NCI-H82 treated with DMSO at 0.1 percent for 48 hours (cell line): ENCODE results near the gene PSMG1.
"Not testable (repeated sequence)": the region's sequence is repeated elsewhere in the genome, so short reads cannot be mapped to it uniquely, and the experiment has no call there.

ENCODE experiments used
- DNase-seq: peaks from one replicate; lab custom pipeline; 2025; ENCODE audit not compliant: unreplicated experiment; lab: John Stamatoyannopoulos, UW

Gene PSMG1, protein sequence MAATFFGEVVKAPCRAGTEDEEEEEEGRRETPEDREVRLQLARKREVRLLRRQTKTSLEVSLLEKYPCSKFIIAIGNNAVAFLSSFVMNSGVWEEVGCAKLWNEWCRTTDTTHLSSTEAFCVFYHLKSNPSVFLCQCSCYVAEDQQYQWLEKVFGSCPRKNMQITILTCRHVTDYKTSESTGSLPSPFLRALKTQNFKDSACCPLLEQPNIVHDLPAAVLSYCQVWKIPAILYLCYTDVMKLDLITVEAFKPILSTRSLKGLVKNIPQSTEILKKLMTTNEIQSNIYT

GRCh38 chr21:39183272-39184049 lies at the start of gene PSMG1:
TSS of gene PSMG1 (minus strand) at chr21:39183451. CDS start at chr21:39183385, 66 bp downstream.
- peak; percentile 92 for DNase-seq

GRCh38 chr21:39232861-39233291 lies 49.6 kb upstream of the PSMG1 start:
- no peak for DNase-seq

- no peak for DNase-seq
These were observed 41.7 kb upstream of the PSMG1 start for GRCh38 chr21:39224930-39225329.

- DNase-seq: no peak
These were observed 38.8 kb upstream of the PSMG1 start for GRCh38 chr21:39221997-39222486.

GRCh38 chr21:39221282-39221996 lies 38.2 kb upstream of the PSMG1 start:
- no peak for DNase-seq

GRCh38 chr21:39220875-39221274 lies 37.6 kb upstream of the PSMG1 start:
- not testable (repeated sequence) for DNase-seq

DNA sequence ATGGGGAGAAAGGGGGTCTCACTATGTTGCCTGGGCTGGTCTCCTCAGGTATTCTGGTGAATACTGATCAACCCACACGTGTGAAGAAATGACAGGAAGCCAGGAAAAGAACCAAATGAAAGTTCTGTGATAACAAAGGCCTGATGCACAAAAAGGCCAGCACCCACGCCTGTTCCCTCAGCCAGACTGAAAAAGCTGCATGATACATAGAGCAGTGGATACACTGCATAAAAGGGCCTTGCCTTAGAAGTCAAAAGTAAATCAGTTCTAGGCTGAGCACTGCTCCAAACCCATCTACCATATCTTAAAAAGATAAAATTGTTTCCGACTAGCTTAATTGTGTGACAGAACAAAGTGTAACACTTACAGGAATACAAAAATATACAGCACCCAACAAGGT lies 36.9 kb upstream of the PSMG1 start:
- no peak for DNase-seq

- DNase-seq: no peak
These were observed 34.8 kb upstream of the PSMG1 start for GRCh38 chr21:39218082-39218409.

GRCh38 chr21:39217356-39218081 lies 34.3 kb upstream of the PSMG1 start:
- peak; percentile 32 for DNase-seq

DNA sequence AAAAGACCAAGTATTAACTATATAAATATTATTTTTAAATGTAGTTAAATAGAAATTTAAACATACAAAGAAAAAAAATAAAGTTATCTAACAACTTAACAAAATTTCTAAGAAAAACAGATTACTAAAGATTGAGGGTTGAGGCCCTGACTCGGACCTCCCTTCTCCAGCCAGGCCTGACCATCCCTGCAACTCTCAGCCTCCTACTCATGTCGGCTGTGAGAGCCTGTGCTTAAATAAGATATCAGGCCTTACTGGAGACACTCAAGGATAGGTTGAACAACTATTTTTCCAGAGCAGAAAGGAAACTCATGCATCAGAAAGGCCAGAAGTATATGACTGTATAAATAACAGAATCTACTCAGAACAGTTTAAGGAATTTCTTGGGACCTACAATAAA lies 33.0 kb upstream of the PSMG1 start:
- no peak for DNase-seq

- DNase-seq: no peak
These were observed 31.8 kb upstream of the PSMG1 start for GRCh38 chr21:39215078-39215477.

- no peak for DNase-seq
These were observed 26.1 kb upstream of the PSMG1 start for GRCh38 chr21:39209334-39209688.

DNA sequence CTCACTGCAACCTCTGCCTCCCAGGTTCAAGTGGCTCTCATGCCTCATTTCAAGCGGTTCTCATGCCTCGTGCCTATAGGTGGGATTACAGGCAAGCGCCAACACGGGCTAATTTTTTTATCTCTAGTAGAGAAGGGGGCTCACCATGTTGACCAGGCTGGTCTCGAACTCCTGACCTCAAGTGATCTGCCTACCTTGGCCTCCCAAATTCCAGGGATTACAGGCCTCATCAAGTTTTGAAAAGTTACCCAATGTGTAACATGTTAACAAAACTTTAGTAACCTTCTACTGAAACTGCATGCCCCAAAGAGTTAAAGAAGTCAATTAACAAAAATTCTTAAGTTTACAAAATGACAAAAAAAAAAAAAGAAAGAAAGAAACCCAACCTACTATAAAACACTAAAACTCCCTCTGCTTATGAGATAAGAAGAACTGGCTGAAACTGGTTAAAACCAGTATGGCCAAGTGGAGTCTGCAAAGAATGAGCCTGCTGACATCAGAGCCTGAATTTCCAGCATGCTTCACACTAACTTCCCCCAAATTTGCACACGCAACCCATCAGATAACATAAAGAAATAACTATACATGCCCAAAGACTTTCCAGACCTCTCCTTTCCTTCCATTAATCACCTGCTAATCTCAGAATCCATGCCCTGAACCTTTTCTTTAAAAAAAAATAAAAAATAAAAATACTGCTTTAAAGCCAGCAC lies 25.5 kb upstream of the PSMG1 start:
- no peak for DNase-seq

DNA sequence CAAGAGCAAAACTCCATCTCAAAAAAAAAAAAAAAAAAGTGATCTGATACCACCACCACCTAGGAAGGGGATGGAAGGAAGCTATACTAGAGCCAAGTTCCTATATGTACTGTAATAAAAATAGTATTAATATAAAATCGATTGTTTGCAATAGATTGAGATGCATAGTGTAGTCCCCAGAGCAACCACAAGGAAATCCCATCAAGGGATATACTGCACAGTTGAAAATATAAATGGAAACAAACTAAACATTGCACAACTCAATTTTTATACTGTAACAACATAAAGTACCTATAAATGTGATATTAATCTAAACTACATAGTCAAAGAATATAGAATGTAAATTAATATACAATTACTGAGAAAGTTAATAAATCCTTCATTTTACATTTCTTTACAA lies 20.9 kb upstream of the PSMG1 start:
- DNase-seq: no peak

DNA sequence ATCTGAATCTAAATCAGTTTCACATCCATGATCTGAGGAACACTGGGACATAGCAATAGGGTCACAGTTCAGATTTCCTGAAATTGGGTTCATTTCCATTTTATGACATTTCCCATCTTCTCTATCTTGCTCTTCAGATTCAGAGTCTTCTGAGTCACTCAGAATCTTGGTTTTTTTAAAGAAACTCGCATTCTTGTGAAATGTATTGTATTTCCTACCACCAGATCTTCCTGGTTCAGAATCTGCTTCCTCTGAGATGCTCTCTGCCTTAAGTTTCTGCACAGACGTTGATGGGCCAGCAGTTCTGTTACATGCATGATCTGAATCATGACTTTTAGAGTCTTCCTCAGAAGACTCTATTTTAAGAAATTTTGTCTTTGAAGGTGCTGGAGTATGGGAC lies 15.5 kb upstream of the PSMG1 start:
- DNase-seq: no peak

GRCh38 chr21:39197448-39198233 lies 14.4 kb upstream of the PSMG1 start:
- no peak for DNase-seq

DNA sequence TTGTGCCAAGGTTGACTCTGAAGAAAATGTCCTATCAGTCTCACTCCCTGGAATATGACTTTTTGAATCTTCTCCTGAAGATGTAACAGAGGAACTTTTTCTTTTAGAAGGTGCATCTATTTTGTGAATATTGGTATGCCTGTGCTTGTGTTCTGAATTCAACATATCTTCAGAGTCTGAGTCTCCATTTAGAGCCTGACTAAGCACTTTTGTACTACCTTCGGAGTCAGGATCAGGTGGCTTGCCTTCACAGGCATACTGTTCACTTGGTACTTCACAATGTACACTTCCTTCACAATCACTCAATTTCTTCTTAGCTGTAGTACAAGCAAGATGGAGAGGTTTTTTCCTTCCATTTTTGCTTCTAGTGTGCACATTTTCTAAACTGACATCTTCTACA lies 13.6 kb upstream of the PSMG1 start:
- DNase-seq: no peak

- no peak for DNase-seq
These were observed 13.1 kb upstream of the PSMG1 start for GRCh38 chr21:39196310-39196709.

GRCh38 chr21:39193380-39193779 lies 10.1 kb upstream of the PSMG1 start:
- no peak for DNase-seq
